NAMALWA (cell line): Measurements from ENCODE around the gene HMX1.

Experiments
- DNase-seq: peaks from one replicate; pipeline ENCODE4 v3.0.0-alpha.2; 2015; ENCODE audit warnings: low spot score

HMX1 gene

GRCh38 chr4:8871417-8872401 lies at the start of gene HMX1:
HMX1 (minus strand) TSS chr4:8871839; CDS start chr4:8871614, 225 bp downstream.
- DNase-seq = no peak

GRCh38 chr4:8920969-8921368 lies 49.3 kb upstream of the HMX1 start:
- DNase-seq = no peak

GRCh38 chr4:8920289-8920965 lies 48.8 kb upstream of the HMX1 start:
- no peak for DNase-seq

GRCh38 chr4:8919651-8920288 lies 48.1 kb upstream of the HMX1 start:
- no peak for DNase-seq

GRCh38 chr4:8917868-8918783 lies 46.5 kb upstream of the HMX1 start:
- DNase-seq = peak; percentile 82

GRCh38 chr4:8917321-8917811 lies 45.7 kb upstream of the HMX1 start:
- no peak for DNase-seq

- DNase-seq = no peak
Observed at GRCh38 chr4:8916906-8917305, 45.3 kb upstream of the HMX1 start.

- no peak for DNase-seq
Observed at GRCh38 chr4:8916351-8916885, 44.8 kb upstream of the HMX1 start.

GRCh38 chr4:8915201-8916200 lies 43.9 kb upstream of the HMX1 start:
- DNase-seq = no peak

- no peak for DNase-seq
Observed at GRCh38 chr4:8914461-8915171, 43.0 kb upstream of the HMX1 start.

GRCh38 chr4:8913858-8914460 lies 42.3 kb upstream of the HMX1 start:
- no peak for DNase-seq

- DNase-seq = no peak
Observed at GRCh38 chr4:8913121-8913857, 41.6 kb upstream of the HMX1 start.

- DNase-seq = no peak
Observed at GRCh38 chr4:8912506-8912905, 40.9 kb upstream of the HMX1 start.

- no peak for DNase-seq
Observed at GRCh38 chr4:8912089-8912455, 40.4 kb upstream of the HMX1 start.

- DNase-seq = no peak
Observed at GRCh38 chr4:8911316-8912088, 39.9 kb upstream of the HMX1 start.

- no peak for DNase-seq
Observed at GRCh38 chr4:8910822-8911315, 39.2 kb upstream of the HMX1 start.
